T-cell (primary cell): ENCODE measurements around the gene ADPRM. TPM values are rescaled to one million over a fixed set of nuclear protein-coding genes. Genes with fewer than 3 reads are reported as not detected.

ENCODE experiments used
- ATAC-seq, 4 experiments: fragments of 200-7000 bp in 3 of 4; fragments of 150-1000 bp in 1 of 4; cut with Tn5 transposase; replicated peaks in 1 of 4; 1 replicate in 3 of 4; 2 replicates in 1 of 4; pipeline ENCODE4 v1.10.0; 2021; ENCODE audit warnings: moderate library complexity in 3 of 4, mild to moderate bottlenecking in 2 of 4, moderate number of reproducible peaks in 1 of 4
- CTCF ChIA-PET, 2 donors: fragments of 300-600 bp; sonication (Branson Sonifier 250); formaldehyde crosslinking; loops; one replicate each; lab custom pipeline; 2022; ENCODE audit warnings: antibody characterized with exemption in 2 of 2; lab: Charles Lee
- POLR2A ChIA-PET, 2 donors: fragments of 300-600 bp; sonication (Branson Sonifier 250); formaldehyde crosslinking; loops; one replicate each; lab custom pipeline; 2022; ENCODE audit warnings: antibody characterized with exemption in 2 of 2; lab: Charles Lee
- DNase-seq, 35 experiments: peaks; one replicate each; pipeline versions ENCODE4 v3.0.0 to v3.0.0-alpha.2; 2013 to 2023
- H3K27ac ChIP-seq: one replicate; pipeline ENCODE4 v1.5.1; 2013; ENCODE audit warnings: low read length
- H3K27me3 ChIP-seq, 2 experiments: replicated peaks in 1 of 2; 1 replicate in 1 of 2; 2 replicates in 1 of 2; pipeline versions ENCODE4 v1.6.1 to v1.7.0; 2013; ENCODE audit warnings: low read length in 1 of 2, mixed read lengths in 1 of 2; ENCODE audit not compliant: control insufficient read depth in 2 of 2, insufficient read depth in 2 of 2; ENCODE audit errors: extremely low read depth in 1 of 2
- H3K36me3 ChIP-seq, 2 donors: 1 replicate in 1 of 2; 2 replicates in 1 of 2; pipeline versions ENCODE4 v1.6.1 to v1.7.0; 2013; ENCODE audit warnings: low read length in 1 of 2; ENCODE audit not compliant: control insufficient read depth in 2 of 2, insufficient read depth in 1 of 2; ENCODE audit errors: extremely low read depth in 1 of 2
- H3K4me1 ChIP-seq, 2 experiments: 1 replicate in 1 of 2; 2 replicates in 1 of 2; pipeline versions ENCODE4 v1.6.1 to v1.7.0; 2013; ENCODE audit warnings: low read length in 2 of 2, mixed read lengths in 1 of 2; ENCODE audit not compliant: insufficient read depth in 2 of 2, control insufficient read depth in 1 of 2; ENCODE audit errors: extremely low read depth in 1 of 2
- H3K4me3 ChIP-seq, 2 donors: 1 replicate in 1 of 2; 2 replicates in 1 of 2; pipeline versions ENCODE4 v1.5.1 to v1.7.0; 2013; ENCODE audit warnings: mild to moderate bottlenecking in 2 of 2, low read length in 1 of 2, moderate library complexity in 1 of 2; ENCODE audit not compliant: control insufficient read depth in 1 of 2; ENCODE audit errors: extremely low read depth in 1 of 2
- H3K9me3 ChIP-seq: 2 replicates; pipeline ENCODE4 v1.7.0; 2013
- H3K27ac Mint-ChIP-seq, 2 donors: one replicate each; pipeline ENCODE4 v1.8.0; 2020 to 2021; ENCODE audit warnings: mild to moderate bottlenecking in 2 of 2, mixed read lengths in 2 of 2
- H3K27me3 Mint-ChIP-seq, 2 donors: one replicate each; pipeline ENCODE4 v1.8.0; 2021 to 2022; ENCODE audit warnings: mixed read lengths in 2 of 2
- H3K36me3 Mint-ChIP-seq: one replicate; pipeline ENCODE4 v1.8.0; 2021; ENCODE audit warnings: mixed read lengths
- H3K4me1 Mint-ChIP-seq, 3 donors: one replicate each; pipeline ENCODE4 v1.8.0; 2020 to 2022; ENCODE audit warnings: mixed read lengths in 3 of 3, mild to moderate bottlenecking in 1 of 3
- H3K4me3 Mint-ChIP-seq, 3 donors: one replicate each; pipeline ENCODE4 v1.8.0; 2020 to 2022; ENCODE audit warnings: mild to moderate bottlenecking in 3 of 3, mixed read lengths in 3 of 3, moderate library complexity in 3 of 3
- H3K9me3 Mint-ChIP-seq, 3 donors: one replicate each; pipeline ENCODE4 v1.8.0; 2020 to 2022; ENCODE audit warnings: mixed read lengths in 3 of 3
- WGBS: methylation state at CpG from one replicate; pipeline ENCODE4 v1.1.5; 2013; ENCODE audit warnings: missing lambda C conversion rate; ENCODE audit not compliant: insufficient coverage; 5-methylcytosine and 5-hydroxymethylcytosine counted together
- total RNA-seq, 35 experiments: library from RNA in 6 of 35; stranded (reverse) in 6 of 35; fragments of 120-200 nt in 1 of 35; gene quantifications; one replicate each; pipeline versions ENCODE4 v1.2.1 to v1.2.4 and lab custom pipeline; 2013 to 2026

The ADPRM gene
- total RNA-seq, 5 donors from 2014 or later (not counting 1 experiment from before 2014, with no cell fraction given), result 22.0 to 46.5 (median 31.7) TPM

DNA sequence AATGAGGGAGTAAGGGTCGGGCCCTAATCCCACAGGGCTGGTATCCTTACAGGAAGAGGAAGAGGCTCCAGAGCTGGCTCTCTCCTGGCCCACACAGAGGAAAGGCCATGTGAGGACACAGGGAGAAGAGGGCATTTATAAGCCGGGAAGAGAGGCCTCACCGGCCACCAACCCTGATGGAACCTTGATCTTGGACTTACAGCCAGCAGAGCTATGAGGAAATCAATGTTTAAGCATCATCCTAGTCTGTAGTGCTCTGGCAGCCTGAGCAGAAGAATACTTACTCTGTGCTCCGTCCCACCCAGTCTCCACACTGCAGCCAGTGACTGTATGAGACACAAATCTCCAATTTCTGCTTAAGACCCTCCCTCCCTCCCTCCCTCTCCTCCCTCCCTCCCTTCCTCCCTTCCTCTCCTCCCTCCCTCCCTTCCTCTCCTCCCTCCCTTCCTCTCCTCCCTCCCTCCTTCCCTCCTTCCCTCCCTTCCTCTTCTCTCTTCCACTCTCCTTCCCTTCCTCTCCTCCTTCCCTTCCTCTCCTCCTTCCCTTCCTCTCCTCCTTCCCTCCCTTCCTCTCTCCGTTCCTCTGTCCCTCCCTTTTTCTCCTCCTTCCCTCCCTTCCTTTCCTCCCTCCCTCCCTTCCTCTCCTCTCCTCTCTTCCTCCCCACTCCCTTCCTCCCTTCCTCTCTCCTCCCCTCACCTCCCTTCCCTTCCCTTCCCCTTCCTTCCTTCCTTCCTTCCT, 41.3 kb downstream of the ADPRM start:
- ChIA-PET CTCF (interaction anchor here in 1 of 2 donors (0.6 kb wide), 1 partner anchor 85 kb away, joined by 3 read pairs; no protein-coding TSS in a partner anchor), POLR2A (interaction anchor here in 1 of 2 donors (0.5 kb wide), 1 partner anchor 72 kb away, joined by 7 read pairs; no protein-coding TSS in a partner anchor)
- Histone ChIP-seq H3K27me3 (peaks cover 0 to 2% of the 10 kb centered on the region in 2 experiments), H3K27ac (no peak overlapping the region), H3K36me3 (no peaks in the 10 kb centered on the region), H3K9me3 (no peaks in the 10 kb centered on the region), H3K4me1 (no peaks in the 10 kb centered on the region), H3K4me3 (no peak overlapping the region)
- peaks cover 7 to 16% (median 16%) of the 10 kb centered on the region in 3 donors for H3K4me1 Mint-ChIP-seq
- H3K4me3 Mint-ChIP-seq, result no peak overlapping the region
- no peak for DNase-seq
- H3K27me3 Mint-ChIP-seq, result peaks cover 3 to 4% of the 10 kb centered on the region in 2 donors
- no peak overlapping the region for H3K27ac Mint-ChIP-seq
- no peak for ATAC-seq
- no peaks in the 10 kb centered on the region for H3K36me3 Mint-ChIP-seq
- WGBS, result 88% methylated on average over 5 of the region's 5 CpGs
- H3K9me3 Mint-ChIP-seq, result no peaks in the 10 kb centered on the region

DNA sequence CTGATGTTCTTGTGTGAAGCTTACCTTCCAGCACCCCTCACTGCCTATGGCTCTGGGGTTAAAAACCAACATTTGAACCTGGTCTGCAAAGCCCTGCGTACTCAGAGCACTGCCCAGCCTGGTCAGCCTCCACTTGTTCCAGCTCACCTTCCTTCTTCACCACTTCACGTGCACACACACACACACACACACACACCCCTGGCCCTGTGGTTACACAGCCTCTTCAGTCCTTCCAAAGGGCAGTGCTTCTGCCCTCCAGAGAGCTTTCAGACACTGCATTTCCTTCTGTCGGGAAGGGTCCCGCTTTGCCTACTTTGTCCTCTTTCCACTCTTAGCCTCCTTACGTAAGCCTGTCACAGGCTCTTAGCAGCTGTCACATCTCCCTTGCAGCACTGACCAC, 42.0 kb downstream of the ADPRM start:
- POLR2A ChIA-PET, result interaction anchor here in 1 of 2 donors (0.5 kb wide), 1 partner anchor 73 kb away, joined by 7 read pairs; no protein-coding TSS in a partner anchor

DNA sequence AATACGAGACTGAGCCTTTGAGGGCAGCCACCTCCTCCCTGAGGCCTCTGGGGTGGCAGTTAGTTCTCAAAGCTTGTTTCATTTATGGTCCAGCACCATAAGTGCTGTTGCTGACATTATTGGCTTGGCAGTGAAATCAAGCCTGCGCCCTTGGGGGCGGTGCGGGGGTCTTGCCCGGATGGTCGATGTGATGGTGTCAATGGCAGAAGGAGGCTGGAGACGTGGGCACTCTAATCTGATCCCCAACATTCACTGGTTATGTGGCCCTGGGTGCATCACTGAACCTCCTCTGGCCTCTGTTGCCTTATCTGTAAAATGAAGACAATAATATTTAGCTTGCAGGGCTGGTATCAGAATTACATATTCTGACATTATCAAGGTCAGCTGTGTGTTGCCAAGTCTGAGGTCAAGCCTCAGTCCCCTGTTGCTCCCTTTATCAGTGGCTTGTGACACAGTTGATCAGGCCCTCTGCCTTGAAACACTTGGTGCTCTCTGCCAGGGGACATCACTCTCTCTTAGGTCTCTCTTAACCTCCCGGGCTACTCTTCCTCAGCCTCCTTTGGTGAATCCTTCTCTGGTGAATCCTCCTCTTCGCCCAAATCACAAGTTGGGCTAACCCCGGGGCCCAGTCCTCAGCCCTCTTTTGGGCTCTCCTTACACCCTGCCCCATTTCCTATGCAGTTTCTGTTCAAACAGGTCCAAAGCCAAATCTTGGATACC, 44.2 kb downstream of the ADPRM start:
- H3K27me3 ChIP-seq, result no peaks in the 10 kb centered on the region
- peaks cover 0 to 12% of the 10 kb centered on the region in 2 experiments for H3K4me1 ChIP-seq
- H3K36me3 ChIP-seq, result no peaks in the 10 kb centered on the region
- no peak overlapping the region for H3K27ac ChIP-seq
- Mint-ChIP-seq H3K27me3 (peaks cover 0 to 4% of the 10 kb centered on the region in 2 donors), H3K9me3 (no peaks in the 10 kb centered on the region), H3K36me3 (no peaks in the 10 kb centered on the region), H3K27ac (no peak overlapping the region), H3K4me1 (peaks cover 22 to 30% (median 28%) of the 10 kb centered on the region in 3 donors), H3K4me3 (no peak overlapping the region)
- no peak for DNase-seq
- ATAC-seq, result no peak
- no peaks in the 10 kb centered on the region for H3K9me3 ChIP-seq
- 89% methylated on average over 9 of the region's 10 CpGs for WGBS
- ChIA-PET CTCF (interaction anchor here in 1 of 2 donors (0.6 to 2.0 kb wide), 2 partner anchors 11 to 103 kb away, joined by 3 to 7 read pairs; partner anchors contain the start of gene TMEM220), POLR2A (interaction anchor here in 1 of 2 donors (0.5 kb wide), 1 partner anchor 1285 kb away, joined by 4 read pairs; no protein-coding TSS in a partner anchor)
- H3K4me3 ChIP-seq, result no peak overlapping the region

More for the DNA sequence above, 42.0 kb downstream of the ADPRM start:
- ATAC-seq (no peak), DNase-seq (no peak)
- H3K4me1 Mint-ChIP-seq, result peaks cover 11 to 23% (median 20%) of the 10 kb centered on the region in 3 donors
- Histone ChIP-seq H3K27ac (no peak overlapping the region), H3K27me3 (no peaks in the 10 kb centered on the region), H3K4me3 (no peak overlapping the region), H3K4me1 (peaks cover 0 to 5% of the 10 kb centered on the region in 2 experiments), H3K36me3 (no peaks in the 10 kb centered on the region), H3K9me3 (no peaks in the 10 kb centered on the region)
- CTCF ChIA-PET, result interaction anchor here in 1 of 2 donors (0.6 kb wide), 1 partner anchor 84 kb away, joined by 3 read pairs; no protein-coding TSS in a partner anchor
- no peak overlapping the region for H3K27ac Mint-ChIP-seq
- H3K36me3 Mint-ChIP-seq, result no peaks in the 10 kb centered on the region
- peaks cover 3 to 4% of the 10 kb centered on the region in 2 donors for H3K27me3 Mint-ChIP-seq
- 88% methylated on average over 4 of the region's 5 CpGs for WGBS
- H3K4me3 Mint-ChIP-seq, result no peak overlapping the region
- no peaks in the 10 kb centered on the region for H3K9me3 Mint-ChIP-seq

DNA sequence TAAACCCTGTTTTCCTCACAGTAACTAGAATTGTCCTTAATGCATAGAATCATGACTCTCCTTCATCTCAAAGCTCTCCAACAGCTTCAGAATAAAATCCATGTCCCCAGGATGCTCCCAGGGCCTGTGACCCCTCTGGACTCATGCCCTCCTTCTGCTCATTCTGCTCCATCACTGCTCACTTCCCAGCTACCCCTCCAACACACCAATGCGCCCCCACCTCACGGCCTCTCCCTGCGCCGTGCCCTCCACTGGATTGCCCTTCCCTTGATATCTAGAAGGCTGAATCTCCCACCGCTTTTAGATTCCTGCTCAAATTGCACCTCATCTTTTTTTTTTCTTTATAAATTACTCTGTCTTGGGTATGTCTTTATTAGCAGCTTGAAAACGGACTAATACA, 45.0 kb downstream of the ADPRM start:
- Mint-ChIP-seq H3K4me1 (peaks cover 17 to 23% (median 23%) of the 10 kb centered on the region in 3 donors), H3K36me3 (no peaks in the 10 kb centered on the region), H3K9me3 (no peaks in the 10 kb centered on the region), H3K27me3 (peaks cover 0 to 4% of the 10 kb centered on the region in 2 donors), H3K27ac (peak overlapping the region in 1 of 2 donors; percentile 5), H3K4me3 (no peak overlapping the region)
- ATAC-seq, result no peak
- Histone ChIP-seq H3K27ac (no peak overlapping the region), H3K4me1 (peaks cover 0 to 12% of the 10 kb centered on the region in 2 experiments), H3K4me3 (no peak overlapping the region), H3K27me3 (no peaks in the 10 kb centered on the region), H3K9me3 (no peaks in the 10 kb centered on the region), H3K36me3 (no peaks in the 10 kb centered on the region)
- ChIA-PET CTCF (interaction anchor here in 1 of 2 donors (2.0 kb wide), 1 partner anchor 102 kb away, joined by 7 read pairs; no protein-coding TSS in a partner anchor), POLR2A (interaction anchor here in 1 of 2 donors (0.7 kb wide), 1 partner anchor 11 kb away, joined by 3 read pairs; no protein-coding TSS in a partner anchor)
- WGBS, result 80% methylated on average over 1 of the region's 6 CpGs
- DNase-seq, result no peak

DNA sequence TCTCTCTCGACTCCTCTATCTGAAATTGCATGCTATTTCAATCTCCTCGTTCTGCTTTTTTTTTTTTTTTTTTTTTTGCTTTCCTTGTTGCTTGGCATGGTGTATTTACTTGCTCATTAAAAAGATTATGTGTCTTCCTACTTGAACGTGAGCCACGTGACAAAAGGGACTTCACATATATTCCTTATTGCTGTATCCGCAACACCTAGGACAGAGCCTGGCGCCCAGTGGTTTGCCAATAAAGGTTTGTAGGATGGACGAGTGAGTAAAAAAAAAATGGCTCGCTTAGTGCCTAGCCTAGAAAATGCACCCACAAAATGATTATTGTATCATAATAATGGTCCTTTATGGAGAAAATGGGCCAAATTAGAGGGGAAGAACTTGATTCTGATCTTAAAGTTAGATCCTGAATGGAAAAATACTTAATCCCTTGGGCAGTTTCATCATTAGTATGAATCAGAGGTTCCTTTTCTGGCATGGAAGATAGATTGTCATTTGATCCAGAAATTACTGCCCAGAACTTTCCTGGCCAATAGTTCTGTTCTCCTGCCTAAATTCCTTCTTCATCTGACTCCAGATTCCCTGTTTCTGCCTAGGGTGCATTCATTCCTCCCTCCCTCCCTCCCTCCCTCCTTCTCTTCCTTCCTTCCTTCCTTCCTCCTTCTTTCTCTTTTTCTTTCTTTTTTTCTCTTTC, 46.1 kb downstream of the ADPRM start:
- Mint-ChIP-seq H3K36me3 (no peaks in the 10 kb centered on the region), H3K4me1 (peaks cover 15 to 23% (median 17%) of the 10 kb centered on the region in 3 donors), H3K4me3 (peak overlapping the region in 1 of 3 donors; percentile 61), H3K9me3 (no peaks in the 10 kb centered on the region), H3K27me3 (peaks cover 0 to 4% of the 10 kb centered on the region in 2 donors), H3K27ac (peak overlapping the region in 1 of 2 donors; percentile 23)
- peaks cover 0 to 12% of the 10 kb centered on the region in 2 experiments for H3K4me1 ChIP-seq
- H3K27me3 ChIP-seq, result no peaks in the 10 kb centered on the region
- H3K36me3 ChIP-seq, result no peaks in the 10 kb centered on the region
- ATAC-seq (no peak), DNase-seq (no peak)
- ChIA-PET POLR2A (interaction anchor here in 1 of 2 donors (0.6 kb wide), 1 partner anchor 47 kb away, joined by 3 read pairs; no protein-coding TSS in a partner anchor), CTCF (interaction anchor here in 1 of 2 donors (0.6 to 0.7 kb wide), 2 partner anchors 38 to 126 kb away, joined by 5 to 12 read pairs; no protein-coding TSS in a partner anchor)
- no peak overlapping the region for H3K27ac ChIP-seq
- no CpG with 5 or more reads among the region's 8 CpGs for WGBS
- no peak overlapping the region for H3K4me3 ChIP-seq
- H3K9me3 ChIP-seq, result no peaks in the 10 kb centered on the region
